Breast epithelium (tissue), 4 donors: ENCODE results near the gene IL21R. TPM values are rescaled to one million over a fixed set of nuclear protein-coding genes. Genes with fewer than 3 reads are reported as not detected.

Experiments used
- DNase-seq, 2 donors: peaks; one replicate each; pipeline ENCODE4 v3.0.0-alpha.2; 2019; ENCODE audit warnings: low spot score in 2 of 2
- H3K27ac ChIP-seq, 2 donors: fragments of 200-600 bp; sonication (generic) in 1 of 2; one replicate each; pipeline ENCODE4 v1.5.1; 2016 to 2019; ENCODE audit warnings: mild to moderate bottlenecking in 1 of 2
- H3K27me3 ChIP-seq, 2 donors: fragments of 200-600 bp; sonication (generic) in 1 of 2; one replicate each; pipeline versions ENCODE4 v1.5.1 to v1.6.0; 2017 to 2019; ENCODE audit warnings: control low read depth in 1 of 2, mild to moderate bottlenecking in 1 of 2
- H3K36me3 ChIP-seq: fragments of 200-600 bp; one replicate; pipeline ENCODE4 v1.5.1; 2019
- H3K4me1 ChIP-seq, 2 donors: fragments of 200-600 bp; sonication (generic); one replicate each; pipeline ENCODE4 v1.5.1; 2016 to 2019; ENCODE audit warnings: control low read depth in 1 of 2
- H3K4me3 ChIP-seq, 3 donors: fragments of 200-600 bp; sonication (generic); 1 replicate in 2 of 3; 2 replicates in 1 of 3; pipeline ENCODE4 v1.5.1; 2016 to 2019; ENCODE audit warnings: mild to moderate bottlenecking in 3 of 3, moderate library complexity in 2 of 3
- H3K9me3 ChIP-seq, 2 donors: fragments of 200-600 bp; sonication (generic) in 1 of 2; one replicate each; pipeline ENCODE4 v1.5.1; 2016 to 2019; ENCODE audit warnings: control low read depth in 1 of 2
- CTCF ChIP-seq, 3 donors: fragments of 450-650 bp; IDR thresholded peaks; one replicate each; pipeline ENCODE4 v1.5.1; 2016 to 2017; ENCODE audit warnings: antibody characterized with exemption in 3 of 3, mild to moderate bottlenecking in 3 of 3, moderate library complexity in 3 of 3
- POLR2A ChIP-seq: fragments of 450-650 bp; IDR thresholded peaks from one replicate; pipeline ENCODE4 v1.6.1; 2016; ENCODE audit warnings: antibody characterized with exemption, mild to moderate bottlenecking, moderate library complexity
- POLR2AphosphoS5 ChIP-seq, 3 donors: sonication (generic); formaldehyde crosslinking; IDR thresholded peaks; one replicate each; pipeline ENCODE4 v1.6.1; 2017; ENCODE audit warnings: antibody characterized with exemption in 3 of 3
- intact Hi-C: fragments of 100-400 bp; cut with DNase I; formaldehyde crosslinking; loops from one replicate; pipeline ENCODE4 v1.15.1; 2023; ENCODE audit warnings: low total_unique reads
- total RNA-seq, 3 donors: library from RNA; depleted of rRNA; stranded (reverse); fragments of >200 nt; gene quantifications; one replicate each; pipeline ENCODE4 v1.1.0, GENCODE V29; 2016

Gene IL21R
- total RNA-seq, 3 donors from 2014 or later: 0.16 to 0.33 TPM; not detected in 1

GRCh38 chr16:27428026-27428785 is 26.2 kb downstream of the IL21R start:
- no peaks in the 10 kb centered on the region for H3K36me3 ChIP-seq
- H3K27me3 ChIP-seq: peaks cover 0 to 16% of the 10 kb centered on the region in 2 donors
- no peak for DNase-seq
- no peaks in the 10 kb centered on the region for H3K4me1 ChIP-seq
- H3K4me3 ChIP-seq: no peak overlapping the region
- no peak overlapping the region for H3K27ac ChIP-seq
- TF ChIP-seq POLR2AphosphoS5 (IDR thresholded peaks at IDR 0.05): no peak
- TF ChIP-seq CTCF (IDR thresholded peaks at IDR 0.05): no peak
- no peak for TF ChIP-seq POLR2A
- intact Hi-C loops: no loop called here
- H3K9me3 ChIP-seq: peaks cover 0 to 4% of the 10 kb centered on the region in 2 donors

- no peak for TF ChIP-seq CTCF (IDR thresholded peaks at IDR 0.05)
- TF ChIP-seq POLR2AphosphoS5 (IDR thresholded peaks at IDR 0.05): no peak
- no peak for TF ChIP-seq POLR2A
- no peak overlapping the region for H3K27ac ChIP-seq
- intact Hi-C loops: no loop called here
- H3K4me3 ChIP-seq: no peak overlapping the region
- peaks cover 0 to 16% of the 10 kb centered on the region in 2 donors for H3K27me3 ChIP-seq
- no peaks in the 10 kb centered on the region for H3K4me1 ChIP-seq
- no peak for DNase-seq
- no peaks in the 10 kb centered on the region for H3K9me3 ChIP-seq
- no peaks in the 10 kb centered on the region for H3K36me3 ChIP-seq
These were observed 27.4 kb downstream of the IL21R start for GRCh38 chr16:27429330-27429871.

GRCh38 chr16:27429981-27430441 is 28.0 kb downstream of the IL21R start:
- DNase-seq: peak in 1 of 2 donors; percentile 11
- TF ChIP-seq CTCF (IDR thresholded peaks at IDR 0.05) (no peak), POLR2AphosphoS5 (IDR thresholded peaks at IDR 0.05) (no peak), POLR2A (no peak)
- H3K36me3 ChIP-seq: no peaks in the 10 kb centered on the region
- no peaks in the 10 kb centered on the region for H3K9me3 ChIP-seq
- intact Hi-C loops: no loop called here
- H3K4me3 ChIP-seq: no peak overlapping the region
- H3K27ac ChIP-seq: no peak overlapping the region
- H3K4me1 ChIP-seq: no peaks in the 10 kb centered on the region
- peaks cover 0 to 16% of the 10 kb centered on the region in 2 donors for H3K27me3 ChIP-seq

- Histone ChIP-seq H3K4me1 (no peaks in the 10 kb centered on the region), H3K9me3 (no peaks in the 10 kb centered on the region), H3K27ac (no peak overlapping the region), H3K4me3 (no peak overlapping the region), H3K36me3 (no peaks in the 10 kb centered on the region), H3K27me3 (peaks cover 0 to 16% of the 10 kb centered on the region in 2 donors)
- TF ChIP-seq POLR2AphosphoS5 (IDR thresholded peaks at IDR 0.05) (no peak), CTCF (IDR thresholded peaks at IDR 0.05) (no peak), POLR2A (no peak)
- intact Hi-C loops: no loop called here
- no peak for DNase-seq
These were observed 28.5 kb downstream of the IL21R start for GRCh38 chr16:27430512-27430911.

GRCh38 chr16:27430923-27431484 is 29.0 kb downstream of the IL21R start:
- intact Hi-C loops: no loop called here
- DNase-seq: no peak
- Histone ChIP-seq H3K27me3 (peaks cover 0 to 16% of the 10 kb centered on the region in 2 donors), H3K27ac (no peak overlapping the region), H3K4me1 (no peaks in the 10 kb centered on the region), H3K36me3 (no peaks in the 10 kb centered on the region), H3K4me3 (no peak overlapping the region), H3K9me3 (no peaks in the 10 kb centered on the region)
- TF ChIP-seq POLR2AphosphoS5 (IDR thresholded peaks at IDR 0.05): no peak
- TF ChIP-seq CTCF (IDR thresholded peaks at IDR 0.05): no peak
- TF ChIP-seq POLR2A: no peak
